ENCODE results near the gene SELENOI.

DNA sequence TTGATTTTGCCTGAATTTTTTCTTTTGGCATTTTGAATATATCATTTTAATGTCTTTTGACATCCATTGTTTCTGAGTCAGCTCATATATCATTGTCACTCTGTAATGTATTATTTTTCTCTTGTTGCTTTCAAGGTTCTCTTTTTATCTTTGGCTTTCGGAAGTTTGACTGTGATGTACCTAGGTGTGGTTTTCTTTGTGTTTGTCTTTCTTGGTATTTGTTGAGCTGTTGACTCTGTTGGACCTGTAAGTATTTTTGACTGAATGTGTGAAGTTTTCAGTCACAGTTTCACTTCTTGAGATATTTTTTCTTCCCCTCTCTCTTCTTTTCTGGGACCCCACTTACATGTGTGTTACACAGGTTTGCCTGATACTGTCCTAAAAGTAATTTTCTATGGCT lies 30.9 kb downstream of the SELENOI start:
- no peak for TF ChIP-seq EP300 (IDR thresholded peaks at IDR 0.05)
- TF ChIP-seq POLR2A (IDR thresholded peaks at IDR 0.05): no peak
